SH-SY5Y (cell line): ENCODE results near the gene MAST4.

Experiments used
- GATA2 ChIP-seq: IDR thresholded peaks from 2 replicates; pipeline ENCODE4 v1.6.1; 2011; ENCODE audit warnings: mild to moderate bottlenecking, low read depth, low read length
- GATA3 ChIP-seq: IDR thresholded peaks from 2 replicates; pipeline ENCODE4 v1.6.1; 2011; ENCODE audit warnings: low read depth, mild to moderate bottlenecking, low read length, moderate library complexity

GRCh38 chr5:66546541-66546940 is 49.7 kb upstream of the MAST4 start:
- TF ChIP-seq GATA2 (no peak), GATA3 (no peak)
